HL-60 (cell line): Measurements from ENCODE around the gene RBMS3.

Experiments used
- CTCF ChIP-seq: IDR thresholded peaks from one replicate; pipeline ENCODE4 v1.5.1; 2011; ENCODE audit warnings: low read length, control low read depth, inconsistent platforms; ENCODE audit not compliant: insufficient read depth
- POLR2AphosphoS5 ChIP-seq: IDR thresholded peaks from 2 replicates; pipeline ENCODE4 v1.6.1; 2012; ENCODE audit warnings: low read depth
- REST ChIP-seq: IDR thresholded peaks from 2 replicates; pipeline ENCODE4 v1.6.1; 2012; ENCODE audit warnings: low read depth; ENCODE audit not compliant: insufficient replicate concordance
- SPI1 ChIP-seq: IDR thresholded peaks from 2 replicates; pipeline ENCODE4 v1.6.1; 2012; ENCODE audit warnings: low read depth, mild to moderate bottlenecking, borderline replicate concordance

GRCh38 chr3:29307295-29307694 lies 26.4 kb downstream of the RBMS3 start:
- TF ChIP-seq CTCF (no peak), POLR2AphosphoS5 (no peak), REST (no peak), SPI1 (no peak)
